ENCODE results near the gene CACNA2D2.

The CACNA2D2 gene

GRCh38 chr3:50455161-50456018, 48.0 kb downstream of the CACNA2D2 start:
- DNase-seq, result no peak

GRCh38 chr3:50454481-50455070, 48.9 kb downstream of the CACNA2D2 start:
- no peak for DNase-seq

GRCh38 chr3:50453907-50454306, 49.5 kb downstream of the CACNA2D2 start:
- DNase-seq, result no peak

- DNase-seq, result peak; percentile 46
Measured at GRCh38 chr3:50450209-50450921, 53.1 kb downstream of the CACNA2D2 start.

DNA sequence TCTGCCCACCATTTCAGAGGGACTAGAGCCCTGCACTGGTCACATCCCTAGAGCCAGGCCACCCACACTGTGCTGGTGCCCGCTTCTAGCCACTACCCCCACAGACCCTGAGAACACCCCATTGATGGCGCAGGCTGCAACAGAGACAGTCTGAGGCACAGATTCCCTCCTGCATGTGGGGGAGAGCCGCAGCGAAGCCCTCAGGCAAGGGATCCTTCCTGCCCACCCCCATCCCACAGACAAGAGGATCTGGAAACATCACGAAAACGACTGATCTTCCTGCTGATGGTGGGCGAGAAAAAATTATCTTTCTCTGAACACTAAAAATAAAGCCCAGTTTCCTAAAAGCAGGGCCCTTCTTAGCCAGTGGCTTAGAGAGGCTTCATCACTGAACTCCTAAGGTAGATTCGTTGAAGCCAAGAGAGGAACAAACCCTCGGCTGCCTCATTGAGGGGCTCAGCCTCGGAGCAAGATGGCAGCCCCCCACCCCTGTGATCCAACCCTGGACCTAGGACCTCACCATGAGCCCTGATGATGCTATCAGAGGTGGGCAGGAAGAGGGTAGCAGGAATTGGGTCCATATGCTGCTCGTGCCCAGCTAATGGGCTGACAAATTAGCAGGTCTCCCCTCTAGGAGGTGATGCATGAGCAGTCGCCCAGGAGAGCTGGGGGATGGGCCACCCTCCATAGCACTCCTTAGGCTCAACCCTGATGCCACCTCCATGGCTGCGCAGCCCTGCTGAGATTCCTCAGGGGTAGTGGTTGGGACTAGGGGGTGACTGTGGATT, 54.5 kb downstream of the CACNA2D2 start:
- DNase-seq, result no peak

GRCh38 chr3:50447290-50447840, 56.1 kb downstream of the CACNA2D2 start:
- DNase-seq, result no peak

DNA sequence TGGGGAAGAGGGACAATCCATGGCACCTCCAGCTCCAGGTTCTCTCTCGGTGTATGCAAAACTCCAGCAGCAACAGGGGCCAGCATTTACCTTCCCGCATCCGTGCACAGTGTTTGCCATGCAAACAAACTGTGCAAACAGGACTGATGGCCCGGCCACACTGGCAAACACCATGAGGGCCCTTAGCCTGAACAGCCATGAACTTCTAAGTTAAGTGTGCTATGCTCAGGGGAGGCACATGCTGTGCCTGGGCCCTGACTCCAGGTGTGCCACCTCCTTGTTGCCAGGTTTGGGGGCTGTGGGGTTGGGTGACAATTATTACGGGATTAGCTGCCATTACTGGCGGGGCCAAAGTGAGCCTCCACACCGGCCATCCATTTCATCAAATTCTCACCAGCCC, 57.5 kb downstream of the CACNA2D2 start:
- no peak for DNase-seq

- no peak for DNase-seq
Measured at GRCh38 chr3:50444782-50445181, 58.7 kb downstream of the CACNA2D2 start.

GRCh38 chr3:50444213-50444612, 59.2 kb downstream of the CACNA2D2 start:
- no peak for DNase-seq

GRCh38 chr3:50442945-50443579, 60.4 kb downstream of the CACNA2D2 start:
- DNase-seq, result no peak

- no peak for DNase-seq
Measured at GRCh38 chr3:50441424-50442217, 61.8 kb downstream of the CACNA2D2 start.

- peak; percentile 75 for DNase-seq
Measured at GRCh38 chr3:50436114-50436674, 67.2 kb downstream of the CACNA2D2 start.

DNA sequence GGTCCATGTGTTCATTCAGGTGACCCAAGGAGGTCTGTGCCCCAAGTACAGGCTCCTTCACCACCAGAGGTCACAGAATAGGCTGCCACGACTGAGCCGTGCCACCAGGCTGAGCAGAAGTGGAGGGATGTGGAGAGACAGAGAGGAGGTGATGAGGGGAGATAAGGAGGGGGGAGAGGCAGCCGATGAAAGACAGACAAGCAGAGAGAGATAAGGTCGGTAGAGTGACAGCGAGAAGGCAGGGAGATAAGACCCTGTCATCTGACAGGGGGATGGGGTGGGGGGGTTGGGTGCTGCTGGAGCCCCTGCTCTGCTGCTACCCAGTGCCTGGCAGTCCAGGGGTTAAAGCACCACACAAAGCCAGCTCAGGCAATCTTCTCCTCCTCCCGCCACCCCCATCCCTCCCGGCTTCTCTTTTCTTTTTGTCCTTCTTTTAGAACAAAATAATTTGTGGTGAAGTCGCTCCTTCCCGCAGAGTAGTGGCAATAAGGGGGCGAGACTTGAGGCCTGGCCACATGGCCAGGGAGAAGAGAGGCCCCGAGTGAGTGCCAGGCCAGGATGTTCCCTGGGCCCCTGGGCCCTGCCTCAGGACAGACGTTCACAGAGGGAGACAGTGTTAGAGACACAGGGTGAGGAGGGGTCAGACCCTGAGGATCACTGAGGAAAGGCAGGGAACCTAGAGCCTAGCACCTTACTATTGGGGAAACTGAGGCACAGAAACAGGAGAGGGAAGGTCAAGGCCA, 67.9 kb downstream of the CACNA2D2 start:
- DNase-seq, result no peak

DNA sequence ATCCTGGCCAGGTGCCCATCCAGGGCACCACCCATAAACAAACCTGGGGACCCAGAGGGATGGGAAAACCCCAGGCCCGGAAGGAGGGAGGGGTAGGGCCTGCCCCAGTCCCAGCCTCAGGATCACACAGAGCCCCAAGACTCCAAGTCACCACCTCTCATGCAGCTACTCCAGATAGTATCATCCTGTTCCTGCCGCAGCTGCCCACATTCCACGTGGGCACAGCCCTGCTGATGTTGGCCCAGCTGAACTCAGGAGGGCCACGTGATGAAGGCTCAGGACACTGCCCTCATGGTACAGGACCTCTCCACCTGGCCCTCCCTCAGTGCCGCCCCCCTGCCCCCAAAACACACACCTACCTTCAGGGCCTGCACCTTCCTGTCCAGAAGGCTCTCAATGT, 69.5 kb downstream of the CACNA2D2 start:
- DNase-seq, result no peak

- DNase-seq, result no peak
Measured at GRCh38 chr3:50430950-50431435, 72.4 kb downstream of the CACNA2D2 start.

- no peak for DNase-seq
Measured at GRCh38 chr3:50430191-50430590, 73.2 kb downstream of the CACNA2D2 start.

GRCh38 chr3:50428007-50428633, 75.3 kb downstream of the CACNA2D2 start:
- no peak for DNase-seq

DNA sequence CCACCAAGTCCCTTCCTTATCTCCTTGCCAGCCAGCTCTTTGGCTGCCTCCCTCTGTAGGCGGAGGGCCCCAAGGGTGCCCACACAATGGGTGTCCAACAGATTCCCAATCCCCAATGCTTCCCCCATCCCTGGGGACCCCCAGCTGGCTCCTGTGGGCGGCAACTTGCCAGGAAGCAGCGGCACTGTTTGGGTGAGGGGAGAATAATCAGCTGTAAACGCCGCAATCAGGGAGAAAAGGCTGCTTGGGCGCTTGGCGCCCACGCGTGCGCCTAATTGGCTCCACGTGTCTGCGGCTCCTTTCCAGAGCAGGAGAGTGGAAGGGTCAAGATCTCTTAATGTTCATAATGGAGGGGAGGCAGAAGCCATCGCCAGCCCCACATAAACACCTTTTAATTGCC, 76.2 kb downstream of the CACNA2D2 start:
- no peak for DNase-seq

DNA sequence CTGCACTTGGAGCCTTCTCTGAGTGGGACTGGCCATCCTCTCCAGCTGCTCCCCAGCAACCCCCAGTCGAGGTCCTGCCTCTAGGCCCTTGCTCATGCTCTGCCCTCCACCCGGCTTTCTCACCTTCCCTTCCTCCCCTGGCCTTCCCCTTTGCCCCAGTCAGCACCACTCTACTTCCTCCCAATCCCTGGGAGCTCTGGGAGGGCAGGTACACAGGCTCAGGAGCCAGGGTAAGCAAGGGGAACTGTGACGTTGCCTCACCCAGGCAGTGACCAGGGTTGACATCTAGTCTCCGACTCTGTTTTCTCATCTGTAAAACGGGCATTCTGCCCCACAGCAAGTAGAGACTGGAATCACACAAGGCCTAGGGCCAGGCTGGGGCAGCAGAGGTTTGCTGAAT, 77.5 kb downstream of the CACNA2D2 start:
- no peak for DNase-seq

DNA sequence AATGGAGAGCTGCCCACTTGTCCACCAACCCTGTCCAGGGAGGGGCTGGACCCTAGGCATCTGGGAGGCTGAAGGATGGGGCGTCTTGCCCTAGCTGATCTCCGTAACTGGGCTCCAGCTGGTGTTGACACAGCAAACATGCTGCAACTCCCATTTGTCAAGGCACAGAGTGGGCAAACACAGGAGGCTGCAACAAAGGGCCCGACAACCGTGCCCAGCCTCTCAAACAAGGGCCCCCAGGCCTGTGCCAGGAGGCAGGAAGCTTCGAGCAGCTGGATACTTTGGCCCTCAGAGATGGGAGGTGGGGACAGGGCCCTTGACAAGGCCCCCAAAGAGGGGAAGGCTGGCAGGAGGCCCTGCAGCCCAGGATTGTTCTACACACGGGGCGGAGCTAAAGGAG, 79.9 kb downstream of the CACNA2D2 start:
- DNase-seq, result no peak
